ENCODE measurements around the gene CACNA1H. TPM values are rescaled to one million over a fixed set of nuclear protein-coding genes. Genes with fewer than 3 reads are reported as not detected.

Gene CACNA1H
- total and polyA plus RNA-seq, 2 donors (not counting 3 experiments of a cell fraction or from before 2014, with no cell fraction given), result 0.03 TPM; not detected in 1

DNA sequence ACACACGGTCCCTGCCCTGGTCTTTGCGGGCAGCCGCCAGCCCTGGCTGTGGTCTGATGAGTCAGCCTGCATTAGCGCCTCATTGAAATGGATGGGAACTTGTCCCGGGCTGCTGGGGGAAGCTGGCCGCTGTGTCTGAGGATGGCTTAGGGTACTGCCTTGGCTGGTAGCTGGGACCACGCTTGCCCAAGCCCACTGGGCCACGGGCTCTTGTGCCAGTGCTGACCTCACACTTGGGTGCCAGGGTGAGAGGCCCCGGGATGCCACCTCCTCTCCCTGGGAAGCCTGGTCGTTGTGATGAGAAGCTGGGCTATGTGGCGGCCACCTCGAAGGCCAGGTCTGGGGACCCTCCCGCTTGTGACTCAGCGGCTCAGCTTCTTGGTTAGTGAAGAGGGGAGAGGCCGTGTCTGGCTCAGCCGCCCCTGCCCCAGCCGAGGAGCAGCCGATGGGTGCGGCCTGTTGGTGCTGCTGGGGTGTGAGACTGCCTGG lies 10.7 kb downstream of the CACNA1H start:
- ChIA-PET CTCF (no interaction called here), POLR2A (no interaction called here)
- no peak for FAIRE-seq
- Histone ChIP-seq H3K36me3 (ENCODE audit: control insufficient read depth in 2 of 2, extremely low read depth in 1 of 2, insufficient read depth in 2 of 2, low read length in 2 of 2) (no peaks in the 10 kb centered on the region), H3K4me2 (ENCODE audit: insufficient read depth, low read length) (no peak overlapping the region), H3K4me1 (ENCODE audit: control insufficient read depth, extremely low read depth, insufficient read depth, low read length) (no peaks in the 10 kb centered on the region), H3K9me1 (replicated peaks; ENCODE audit: control insufficient read depth, extremely low read depth, insufficient read depth, low read length) (no peaks in the 10 kb centered on the region), H3K79me2 (ENCODE audit: control insufficient read depth, insufficient read depth, low read length) (no peaks in the 10 kb centered on the region), H3K27me3 (ENCODE audit: control insufficient read depth in 2 of 2, insufficient read depth in 2 of 2, low read length in 2 of 2) (no peaks in the 10 kb centered on the region), H4K20me1 (replicated peaks; ENCODE audit: control insufficient read depth, extremely low read depth, insufficient read depth, low read length) (no peaks in the 10 kb centered on the region), H2AFZ (ENCODE audit: low read depth, low read length) (no peak overlapping the region), H3K9ac (replicated peaks; ENCODE audit: extremely low read depth, insufficient read depth, low read length) (no peak overlapping the region), H3K9me3 (replicated peaks; ENCODE audit: control insufficient read depth, insufficient read depth, low read length) (no peaks in the 10 kb centered on the region), H3K27ac (ENCODE audit: insufficient read depth, low read depth, low read length) (no peak overlapping the region), H3K4me3 (replicated peaks in 1 of 3; ENCODE audit: insufficient read depth in 1 of 3, low read depth in 1 of 3, low read length in 3 of 3) (no peak overlapping the region)
- no peak for DNase-seq (ENCODE audit: low read depth, low spot score)
- TF ChIP-seq MYC (IDR thresholded peaks at IDR 0.05; ENCODE audit: low read depth, low read length) (no peak), POLR2AphosphoS5 (IDR thresholded peaks at IDR 0.05; ENCODE audit: insufficient read depth, low read depth, low read length) (no peak), JUN (IDR thresholded peaks at IDR 0.05; ENCODE audit: borderline replicate concordance, insufficient read depth, insufficient read length, low read depth) (no peak), EZH2 (IDR thresholded peaks at IDR 0.05; ENCODE audit: borderline replicate concordance, low read depth, low read length, severe bottlenecking) (no peak)
- BruUV-seq (replicated peaks), result no TSS peak
- intact Hi-C loops (cut with micrococcal nuclease), result no loop called here
- dilution Hi-C loops (cut with MboI; ENCODE audit: extremely low pct_ligation_motif_present, low sequenced_read_pairs), result no loop called here

DNA sequence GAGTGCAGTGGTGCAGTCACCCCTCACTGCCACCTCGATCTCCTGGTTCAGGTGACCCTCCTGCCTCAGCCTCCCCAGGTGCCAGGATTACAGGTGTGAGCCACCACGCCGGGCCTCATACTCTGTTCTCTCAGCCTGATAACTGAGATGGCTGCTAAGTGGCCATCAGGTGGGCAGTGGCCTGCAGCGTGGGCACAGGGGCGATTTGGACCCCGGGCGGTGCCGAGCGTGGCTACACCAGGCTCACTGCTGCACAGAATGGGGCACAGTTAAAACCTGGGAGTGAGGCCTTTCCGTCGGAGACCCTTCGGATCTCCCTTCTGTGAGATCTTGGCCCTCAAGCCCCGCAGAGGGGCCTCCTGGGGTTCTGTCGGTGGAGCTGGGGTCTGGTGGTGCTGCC lies 11.5 kb downstream of the CACNA1H start:
- Histone ChIP-seq H3K4me1 (ENCODE audit: control insufficient read depth, extremely low read depth, insufficient read depth, low read length) (no peaks in the 10 kb centered on the region), H3K4me2 (ENCODE audit: insufficient read depth, low read length) (no peak overlapping the region), H3K9ac (replicated peaks; ENCODE audit: extremely low read depth, insufficient read depth, low read length) (no peak overlapping the region), H3K36me3 (ENCODE audit: control insufficient read depth in 2 of 2, extremely low read depth in 1 of 2, insufficient read depth in 2 of 2, low read length in 2 of 2) (no peaks in the 10 kb centered on the region), H3K79me2 (ENCODE audit: control insufficient read depth, insufficient read depth, low read length) (no peaks in the 10 kb centered on the region), H2AFZ (ENCODE audit: low read depth, low read length) (no peak overlapping the region), H3K27me3 (ENCODE audit: control insufficient read depth in 2 of 2, insufficient read depth in 2 of 2, low read length in 2 of 2) (no peaks in the 10 kb centered on the region), H3K9me3 (replicated peaks; ENCODE audit: control insufficient read depth, insufficient read depth, low read length) (no peaks in the 10 kb centered on the region), H3K27ac (ENCODE audit: insufficient read depth, low read depth, low read length) (no peak overlapping the region), H3K4me3 (replicated peaks in 1 of 3; ENCODE audit: insufficient read depth in 1 of 3, low read depth in 1 of 3, low read length in 3 of 3) (no peak overlapping the region), H4K20me1 (replicated peaks; ENCODE audit: control insufficient read depth, extremely low read depth, insufficient read depth, low read length) (no peaks in the 10 kb centered on the region), H3K9me1 (replicated peaks; ENCODE audit: control insufficient read depth, extremely low read depth, insufficient read depth, low read length) (no peaks in the 10 kb centered on the region)
- TF ChIP-seq EZH2 (IDR thresholded peaks at IDR 0.05; ENCODE audit: borderline replicate concordance, low read depth, low read length, severe bottlenecking) (no peak), POLR2AphosphoS5 (IDR thresholded peaks at IDR 0.05; ENCODE audit: insufficient read depth, low read depth, low read length) (no peak), GATA2 (IDR thresholded peaks at IDR 0.05; ENCODE audit: insufficient read depth, insufficient read length, low read depth, low read length) (no peak), FOS (IDR thresholded peaks at IDR 0.05; ENCODE audit: borderline replicate concordance, insufficient read depth, low read length) (no peak), MYC (IDR thresholded peaks at IDR 0.05; ENCODE audit: low read depth, low read length) (no peak)
- TF ChIP-seq, protein P1, sequence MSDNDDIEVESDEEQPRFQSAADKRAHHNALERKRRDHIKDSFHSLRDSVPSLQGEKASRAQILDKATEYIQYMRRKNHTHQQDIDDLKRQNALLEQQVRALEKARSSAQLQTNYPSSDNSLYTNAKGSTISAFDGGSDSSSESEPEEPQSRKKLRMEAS (IDR thresholded peaks at IDR 0.05; ENCODE audit: insufficient read depth, insufficient read length), result no peak
- FAIRE-seq (no peak), DNase-seq (ENCODE audit: low read depth, low spot score) (no peak)
- intact Hi-C loops (cut with micrococcal nuclease), result no loop called here
- ChIA-PET CTCF (no interaction called here), POLR2A (no interaction called here)
- BruUV-seq (replicated peaks), result no TSS peak
- dilution Hi-C loops (cut with MboI; ENCODE audit: extremely low pct_ligation_motif_present, low sequenced_read_pairs), result no loop called here

All from endothelial cell of umbilical vein (primary cell).